Neutrophil (primary cell): ENCODE measurements around the gene PRPF6.

Experiments used
- H3K27ac ChIP-seq: fragments of 200-600 bp; sonication (generic); 2 replicates; pipeline ENCODE4 v1.5.1; 2016; ENCODE audit warnings: mild to moderate bottlenecking, moderate library complexity
- H3K27me3 ChIP-seq: fragments of 200-600 bp; sonication (generic); 2 replicates; pipeline ENCODE4 v1.6.0; 2016; ENCODE audit warnings: mild to moderate bottlenecking
- H3K36me3 ChIP-seq: fragments of 200-600 bp; sonication (generic); 2 replicates; pipeline ENCODE4 v1.5.1; 2017
- H3K4me1 ChIP-seq, 2 experiments: fragments of 200-600 bp in 1 of 2; sonication (generic) in 1 of 2; 1 replicate in 1 of 2; 2 replicates in 1 of 2; pipeline versions ENCODE4 v1.5.1 to v1.6.1; 2013 to 2016; ENCODE audit warnings: low read depth in 1 of 2, low read length in 1 of 2, mild to moderate bottlenecking in 1 of 2, moderate library complexity in 1 of 2; ENCODE audit not compliant: control insufficient read depth in 1 of 2, insufficient read depth in 1 of 2
- H3K4me3 ChIP-seq, 2 experiments: fragments of 200-600 bp in 1 of 2; sonication (generic) in 1 of 2; 1 replicate in 1 of 2; 2 replicates in 1 of 2; pipeline ENCODE4 v1.5.1; 2013 to 2016; ENCODE audit warnings: low read depth in 1 of 2, low read length in 1 of 2, mild to moderate bottlenecking in 1 of 2, moderate library complexity in 1 of 2
- H3K9me3 ChIP-seq: fragments of 200-600 bp; sonication (generic); 2 replicates; pipeline ENCODE4 v1.5.1; 2016
- CTCF ChIP-seq: fragments of 200-600 bp; sonication (generic); IDR thresholded peaks from 2 replicates; pipeline ENCODE4 v1.5.1; 2016; ENCODE audit warnings: antibody characterized with exemption

Gene PRPF6

GRCh38 chr20:64043768-64044167 lies 62.8 kb downstream of the PRPF6 start:
- Histone ChIP-seq H3K4me3 (no peak overlapping the region), H3K9me3 (no peaks in the 10 kb centered on the region), H3K36me3 (no peaks in the 10 kb centered on the region), H3K27me3 (peaks cover 99% of the 10 kb centered on the region), H3K27ac (no peak overlapping the region), H3K4me1 (peaks cover 17 to 24% of the 10 kb centered on the region in 2 experiments)
- TF ChIP-seq CTCF = no peak

- no peak overlapping the region for H3K4me3 ChIP-seq
- peaks cover 12 to 19% of the 10 kb centered on the region in 2 experiments for H3K4me1 ChIP-seq
- H3K36me3 ChIP-seq = no peaks in the 10 kb centered on the region
- H3K27me3 ChIP-seq = peaks cover 99% of the 10 kb centered on the region
- H3K9me3 ChIP-seq = no peaks in the 10 kb centered on the region
- H3K27ac ChIP-seq = no peak overlapping the region
- TF ChIP-seq CTCF = no peak
Measured at GRCh38 chr20:64044484-64045247, 63.7 kb downstream of the PRPF6 start.

- H3K36me3 ChIP-seq = no peaks in the 10 kb centered on the region
- H3K9me3 ChIP-seq = no peaks in the 10 kb centered on the region
- peaks cover 99% of the 10 kb centered on the region for H3K27me3 ChIP-seq
- no peak overlapping the region for H3K4me3 ChIP-seq
- H3K4me1 ChIP-seq = peaks cover 12 to 24% of the 10 kb centered on the region in 2 experiments
- TF ChIP-seq CTCF = no peak
- H3K27ac ChIP-seq = no peak overlapping the region
Measured at GRCh38 chr20:64045346-64046011, 64.5 kb downstream of the PRPF6 start.

GRCh38 chr20:64047046-64047389 lies 66.1 kb downstream of the PRPF6 start:
- H3K9me3 ChIP-seq = no peaks in the 10 kb centered on the region
- no peak for TF ChIP-seq CTCF
- peaks cover 99% of the 10 kb centered on the region for H3K27me3 ChIP-seq
- no peaks in the 10 kb centered on the region for H3K36me3 ChIP-seq
- H3K4me1 ChIP-seq = peaks cover 4 to 16% of the 10 kb centered on the region in 2 experiments
- no peak overlapping the region for H3K27ac ChIP-seq
- no peak overlapping the region for H3K4me3 ChIP-seq

- peaks cover 0 to 10% of the 10 kb centered on the region in 2 experiments for H3K4me1 ChIP-seq
- no peak for TF ChIP-seq CTCF
- H3K36me3 ChIP-seq = no peaks in the 10 kb centered on the region
- H3K27me3 ChIP-seq = peaks cover 100% of the 10 kb centered on the region
- no peaks in the 10 kb centered on the region for H3K9me3 ChIP-seq
- H3K4me3 ChIP-seq = no peak overlapping the region
- no peak overlapping the region for H3K27ac ChIP-seq
Measured at GRCh38 chr20:64047968-64048401, 67.1 kb downstream of the PRPF6 start.
